Endothelial cell of umbilical vein (primary cell): Measurements from ENCODE around the gene PI4KB. TPM values are rescaled to one million over a fixed set of nuclear protein-coding genes. Genes with fewer than 3 reads are reported as not detected.

Experiments used
- BruUV-seq: library from RNA; stranded (reverse); fragments of 400-500 nt; replicated peaks from 2 replicates; lab custom pipeline; 2021; lab: Mats Ljungman, UMichigan
- CTCF ChIA-PET: fragments of 300-600, 350-600 bp; sonication (Branson Sonifier 250); formaldehyde crosslinking; loops from one replicate; lab custom pipeline; 2021; ENCODE audit warnings: antibody characterized with exemption, inconsistent platforms; lab: Charles Lee
- POLR2A ChIA-PET: fragments of 300-600, 350-600 bp; sonication (Branson Sonifier 250); formaldehyde crosslinking; loops from one replicate; lab custom pipeline; 2021; ENCODE audit warnings: antibody characterized with exemption, inconsistent platforms; lab: Charles Lee
- DNase-seq: peaks from one replicate; pipeline ENCODE4 v3.0.0-alpha.2; 2011; ENCODE audit warnings: low read depth, low spot score
- FAIRE-seq: peaks from 2 replicates; lab custom pipeline; 2011; peaks lifted over from hg19 to GRCh38; lab: Jason Lieb, UNC
- H2AFZ ChIP-seq: 2 replicates; pipeline ENCODE4 v1.6.0; 2012; ENCODE audit warnings: low read depth, low read length, control low read depth, inconsistent platforms
- H3K27ac ChIP-seq: 2 replicates; pipeline ENCODE4 v1.5.1; 2011; ENCODE audit warnings: low read depth, mild to moderate bottlenecking, control low read depth, low read length, moderate library complexity; ENCODE audit not compliant: insufficient read depth
- H3K27me3 ChIP-seq, 2 experiments: 2 replicates each; pipeline versions ENCODE4 v1.6.0 to v1.6.1; 2011; ENCODE audit warnings: low read length in 2 of 2, mixed read lengths in 1 of 2; ENCODE audit not compliant: control insufficient read depth in 2 of 2, insufficient read depth in 2 of 2
- H3K36me3 ChIP-seq, 2 experiments: 2 replicates in 1 of 2; 3 replicates in 1 of 2; pipeline ENCODE4 v1.5.1; 2011; ENCODE audit warnings: low read length in 2 of 2, mild to moderate bottlenecking in 1 of 2, moderate library complexity in 1 of 2; ENCODE audit not compliant: control insufficient read depth in 2 of 2, insufficient read depth in 2 of 2; ENCODE audit errors: extremely low read depth in 1 of 2
- H3K4me1 ChIP-seq: 3 replicates; pipeline ENCODE4 v1.5.1; 2011; ENCODE audit warnings: mild to moderate bottlenecking, low read length; ENCODE audit not compliant: control insufficient read depth, insufficient read depth; ENCODE audit errors: extremely low read depth
- H3K4me2 ChIP-seq: 2 replicates; pipeline ENCODE4 v1.6.1; 2011; ENCODE audit warnings: low read length, control low read depth, mixed read lengths; ENCODE audit not compliant: insufficient read depth
- H3K4me3 ChIP-seq, 3 experiments: fragments of 200-600 bp in 1 of 3; sonication (generic), shearing (Covaris generic) in 1 of 3; replicated peaks in 1 of 3; 2 replicates each; pipeline ENCODE4 v1.5.1; 2011 to 2016; ENCODE audit warnings: control low read depth in 3 of 3, low read length in 3 of 3, mild to moderate bottlenecking in 2 of 3, inconsistent platforms in 1 of 3, low read depth in 1 of 3, moderate library complexity in 1 of 3; ENCODE audit not compliant: insufficient read depth in 1 of 3
- H3K79me2 ChIP-seq: 2 replicates; pipeline ENCODE4 v1.6.0; 2012; ENCODE audit warnings: low read length, inconsistent platforms; ENCODE audit not compliant: control insufficient read depth, insufficient read depth
- H3K9ac ChIP-seq: replicated peaks from 2 replicates; pipeline ENCODE3; 2011; ENCODE audit warnings: low read length, control low read depth; ENCODE audit not compliant: insufficient read depth; ENCODE audit errors: extremely low read depth
- H3K9me1 ChIP-seq: replicated peaks from 3 replicates; pipeline ENCODE4 v1.6.0; 2011; ENCODE audit warnings: mild to moderate bottlenecking, low read length; ENCODE audit not compliant: control insufficient read depth, insufficient read depth; ENCODE audit errors: extremely low read depth
- H3K9me3 ChIP-seq: replicated peaks from 2 replicates; pipeline ENCODE4 v1.5.1; 2012; ENCODE audit warnings: low read length, inconsistent platforms; ENCODE audit not compliant: control insufficient read depth, insufficient read depth
- H4K20me1 ChIP-seq: replicated peaks from 2 replicates; pipeline ENCODE3; 2011; ENCODE audit warnings: mild to moderate bottlenecking, low read length; ENCODE audit not compliant: control insufficient read depth, insufficient read depth; ENCODE audit errors: extremely low read depth
- CTCF ChIP-seq, 2 donors: IDR thresholded peaks; 1 replicate in 1 of 2; 2 replicates in 1 of 2; pipeline ENCODE4 v1.5.1; 2011; ENCODE audit warnings: low read length in 2 of 2, mild to moderate bottlenecking in 2 of 2, moderate library complexity in 2 of 2, control low read depth in 1 of 2, inconsistent platforms in 1 of 2, low read depth in 1 of 2; ENCODE audit not compliant: insufficient read depth in 1 of 2; ENCODE audit errors: extremely low read depth in 1 of 2
- EZH2 ChIP-seq: IDR thresholded peaks from 2 replicates; pipeline ENCODE4 v1.6.1; 2012; ENCODE audit warnings: borderline replicate concordance, low read depth, mild to moderate bottlenecking, moderate library complexity, low read length, inconsistent platforms; ENCODE audit not compliant: severe bottlenecking
- FOS ChIP-seq: IDR thresholded peaks from 2 replicates; pipeline ENCODE4 v1.6.1; 2011; ENCODE audit warnings: mild to moderate bottlenecking, low read length, moderate library complexity, borderline replicate concordance; ENCODE audit not compliant: insufficient read depth
- GATA2 ChIP-seq: IDR thresholded peaks from 2 replicates; pipeline ENCODE4 v1.7.0; 2011; ENCODE audit warnings: low read depth, mild to moderate bottlenecking, moderate library complexity, mixed read lengths, low read length; ENCODE audit not compliant: insufficient read length, insufficient read depth
- MYC ChIP-seq: IDR thresholded peaks from one replicate; pipeline ENCODE4 v1.6.1; 2011; ENCODE audit warnings: mild to moderate bottlenecking, low read depth, low read length
- POLR2A ChIP-seq: IDR thresholded peaks from 2 replicates; pipeline ENCODE4 v1.6.1; 2012; ENCODE audit warnings: low read depth, mild to moderate bottlenecking, control low read depth, low read length
- POLR2AphosphoS5 ChIP-seq: IDR thresholded peaks from 2 replicates; pipeline ENCODE4 v1.6.1; 2012; ENCODE audit warnings: low read depth, mild to moderate bottlenecking, control low read depth, low read length, moderate library complexity; ENCODE audit not compliant: insufficient read depth
- dilution Hi-C: fragments of 300-500 bp; cut with MboI; formaldehyde crosslinking; loops from one replicate; pipeline ENCODE4 v1.15.0; 2019; ENCODE audit warnings: low sequenced_read_pairs; ENCODE audit not compliant: extremely low pct_ligation_motif_present
- intact Hi-C: fragments of 100-400 bp; cut with micrococcal nuclease; formaldehyde crosslinking; loops from one replicate; pipeline ENCODE4 v1.10.0; 2022
- polyA plus RNA-seq, 4 experiments: library from polyadenylated mRNA; depleted of rRNA in 3 of 4; stranded (reverse) in 3 of 4; unstranded in 1 of 4; fragments of >200 nt; gene quantifications; 2 replicates each; pipeline versions ENCODE4 v1.2.1 to v1.2.3, GENCODE V29; 2011 to 2012; ENCODE audit warnings: missing spikeins in 1 of 4
- total RNA-seq: library from RNA; stranded (reverse); gene quantifications from 2 replicates; pipeline ENCODE4 v1.2.3, GENCODE V29; 2021
- TF ChIP-seq, protein P1 (sequence below): IDR thresholded peaks from 2 replicates; pipeline ENCODE4 v1.6.1; 2011; ENCODE audit not compliant: insufficient read depth, insufficient read length

The PI4KB gene
- total and polyA plus RNA-seq, 2 donors (not counting 3 experiments of a cell fraction or from before 2014, with no cell fraction given), result 60.9 to 67.8 TPM

DNA sequence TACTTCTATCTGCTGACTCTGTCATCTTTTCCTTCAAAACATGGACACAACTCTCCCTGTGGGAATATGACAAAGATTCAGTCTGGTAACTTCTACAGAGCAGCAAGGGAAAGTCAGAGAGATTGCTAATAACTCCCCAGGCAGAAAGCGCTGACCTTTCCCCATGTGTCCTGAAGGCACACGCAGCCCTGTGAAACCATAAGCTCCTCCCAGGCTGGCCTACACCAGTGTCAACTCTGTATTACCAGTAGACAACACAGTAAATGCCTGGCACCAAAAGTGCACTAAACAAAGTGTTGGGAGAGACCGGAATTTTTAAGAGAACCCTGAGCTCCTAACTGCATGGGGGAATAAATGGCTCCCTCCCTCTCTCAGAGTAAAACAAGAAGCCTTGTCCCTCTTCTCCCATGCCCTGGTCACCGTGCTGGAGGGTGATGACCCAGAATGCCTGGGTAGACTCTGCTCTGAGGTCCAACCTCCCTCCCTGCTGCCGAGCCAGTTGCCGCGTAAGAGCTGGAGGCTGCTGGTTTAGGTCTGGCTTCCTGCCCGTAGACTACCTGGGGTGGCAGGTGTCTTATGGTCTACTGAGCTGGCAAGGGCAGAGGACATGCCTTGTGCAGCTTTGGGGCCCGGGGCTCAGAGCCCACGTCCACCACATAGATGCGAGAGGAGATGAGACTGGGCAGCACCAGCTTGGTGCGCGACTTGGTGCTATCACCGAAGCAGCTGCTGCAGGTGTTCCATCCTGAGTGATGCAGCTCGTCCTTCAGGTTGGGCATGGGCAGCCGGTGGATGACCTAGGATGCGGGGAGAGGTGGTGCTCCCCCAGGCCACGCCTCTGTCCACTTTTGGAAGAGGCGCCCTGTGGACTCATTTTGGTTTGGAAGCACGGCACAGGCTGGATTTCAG lies 41.4 kb upstream of the PI4KB start:
- Histone ChIP-seq H3K36me3 (no peaks in the 10 kb centered on the region), H3K9ac (no peak overlapping the region), H2AFZ (no peak overlapping the region), H3K9me1 (no peaks in the 10 kb centered on the region), H3K79me2 (no peaks in the 10 kb centered on the region), H3K9me3 (no peaks in the 10 kb centered on the region), H3K4me1 (peaks cover 8% of the 10 kb centered on the region), H3K27ac (no peak overlapping the region), H3K4me2 (no peak overlapping the region), H4K20me1 (no peaks in the 10 kb centered on the region), H3K4me3 (no peak overlapping the region), H3K27me3 (no peaks in the 10 kb centered on the region)
- intact Hi-C loops (no loop called here), dilution Hi-C loops (no loop called here)
- BruUV-seq, result no TSS peak
- CTCF ChIA-PET, result interaction anchor here (1.0 to 2.0 kb wide), 3 partner anchors 9 to 68 kb away, joined by 3 to 10 read pairs (median 3); no protein-coding TSS in a partner anchor
- DNase-seq, result no peak
- POLR2A ChIA-PET, result no interaction called here
- no peak for FAIRE-seq
- no peak for TF ChIP-seq GATA2
- TF ChIP-seq CTCF (IDR thresholded peaks at IDR 0.05; ENCODE audit: extremely low read depth in 1 of 2, insufficient read depth in 1 of 2, low read depth in 1 of 2, low read length in 2 of 2), result no peak
- TF ChIP-seq POLR2A, result no peak
- no peak for TF ChIP-seq MYC
- TF ChIP-seq EZH2, result no peak
- TF ChIP-seq FOS, result no peak
- TF ChIP-seq POLR2AphosphoS5, result no peak
- TF ChIP-seq, protein P1, sequence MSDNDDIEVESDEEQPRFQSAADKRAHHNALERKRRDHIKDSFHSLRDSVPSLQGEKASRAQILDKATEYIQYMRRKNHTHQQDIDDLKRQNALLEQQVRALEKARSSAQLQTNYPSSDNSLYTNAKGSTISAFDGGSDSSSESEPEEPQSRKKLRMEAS, result no peak
